Measurements from ENCODE around the gene CDK5R2.

Gene CDK5R2

DNA sequence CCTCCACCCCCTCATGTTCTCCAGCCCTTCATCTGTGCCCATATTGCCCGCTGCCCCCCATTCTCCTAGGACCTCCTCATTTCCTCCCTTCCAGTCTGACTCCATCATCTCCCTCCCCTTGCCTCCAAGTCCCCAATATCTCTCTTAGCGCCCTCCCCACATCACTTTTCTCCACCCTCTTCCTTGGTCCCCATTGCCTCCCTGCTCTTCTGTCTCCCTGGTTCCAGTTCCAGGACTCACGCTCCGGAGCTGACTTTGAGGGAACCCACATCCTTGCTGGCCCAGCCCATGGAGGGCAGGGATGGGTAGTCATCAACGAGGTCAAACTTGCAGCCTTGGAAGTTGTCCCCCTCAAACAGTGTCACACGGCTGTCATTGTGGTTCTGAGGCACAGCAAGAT lies 31.1 kb downstream of the CDK5R2 start:
- no peak for DNase-seq

- no peak for DNase-seq
Measured at GRCh38 chr2:218991674-218992168, 32.3 kb downstream of the CDK5R2 start.

DNA sequence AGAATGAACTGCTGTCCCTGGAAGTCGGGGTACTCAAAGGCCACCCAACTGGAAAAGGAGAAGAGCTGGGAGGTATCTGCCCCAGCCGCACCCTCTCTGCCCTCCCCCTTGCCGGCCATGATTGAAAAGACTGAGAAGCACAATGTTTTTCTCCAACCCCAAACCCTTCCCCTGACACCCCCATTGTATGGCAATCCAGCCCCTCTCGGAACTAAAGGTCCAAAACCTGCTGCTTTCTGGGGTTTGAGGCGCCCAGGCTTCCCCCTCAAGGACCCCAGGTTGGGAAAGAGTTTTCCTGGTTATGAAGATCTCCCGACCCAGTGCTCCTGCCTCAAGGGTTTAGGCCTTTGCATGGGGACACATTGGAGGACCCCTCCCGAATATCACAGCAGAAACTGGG lies 32.7 kb downstream of the CDK5R2 start:
- no peak for DNase-seq

- DNase-seq = no peak
Measured at GRCh38 chr2:218992703-218993344, 33.4 kb downstream of the CDK5R2 start.

DNA sequence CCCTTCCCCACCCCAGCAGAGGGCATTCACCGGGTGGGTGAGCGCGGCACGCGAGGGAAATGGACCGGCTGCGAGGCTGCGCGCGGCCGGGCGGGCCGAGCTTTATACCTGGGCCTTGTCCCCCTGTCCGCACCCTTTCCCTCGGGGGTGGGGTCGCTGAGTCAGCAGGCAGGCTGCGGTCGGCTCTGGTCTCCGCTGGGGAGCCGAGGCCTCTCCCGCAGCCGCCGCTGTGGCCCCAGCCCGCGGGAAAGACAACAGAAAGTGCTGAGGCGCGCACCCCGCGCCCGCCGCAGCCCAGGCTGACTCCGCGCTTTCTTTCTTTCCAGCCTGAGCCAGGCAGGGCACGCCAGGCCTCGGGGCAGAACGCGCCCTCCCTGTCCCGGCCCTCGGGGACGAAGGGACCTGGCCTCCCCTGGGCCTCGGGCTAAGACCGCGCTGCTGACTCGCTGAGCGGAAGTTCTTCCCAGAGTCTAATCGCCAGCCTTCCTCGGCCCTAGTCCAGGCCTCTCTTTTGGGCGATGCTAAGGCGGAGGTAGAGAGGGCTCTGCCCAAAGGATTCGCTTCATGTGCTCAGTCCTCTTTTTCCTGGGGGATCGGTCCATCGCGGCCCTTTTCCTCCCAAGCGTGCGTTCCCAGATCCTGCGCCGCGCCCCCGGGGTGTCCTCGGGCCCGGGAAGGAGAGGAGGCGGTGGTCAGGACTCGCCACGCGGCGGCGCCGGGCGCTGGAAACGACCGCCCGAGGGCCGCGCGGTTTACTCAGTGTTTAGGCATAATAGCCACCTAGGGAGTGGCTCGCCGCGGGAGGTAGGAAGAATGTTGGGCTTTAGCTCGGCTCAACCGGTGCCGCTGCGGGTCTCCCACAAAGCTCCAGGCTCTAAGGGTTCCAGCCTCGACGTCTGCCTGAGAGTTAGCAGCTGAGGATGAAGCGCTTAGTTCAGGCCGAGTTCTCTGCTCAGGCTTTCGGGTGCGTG lies 34.2 kb downstream of the CDK5R2 start, which contains the start of gene CRYBA2:
Gene CRYBA2 (minus strand): TSS at position 78 of the 971 bp plus-strand sequence. CDS start 246 bp downstream, outside the sequence.
- DNase-seq = no peak

DNA sequence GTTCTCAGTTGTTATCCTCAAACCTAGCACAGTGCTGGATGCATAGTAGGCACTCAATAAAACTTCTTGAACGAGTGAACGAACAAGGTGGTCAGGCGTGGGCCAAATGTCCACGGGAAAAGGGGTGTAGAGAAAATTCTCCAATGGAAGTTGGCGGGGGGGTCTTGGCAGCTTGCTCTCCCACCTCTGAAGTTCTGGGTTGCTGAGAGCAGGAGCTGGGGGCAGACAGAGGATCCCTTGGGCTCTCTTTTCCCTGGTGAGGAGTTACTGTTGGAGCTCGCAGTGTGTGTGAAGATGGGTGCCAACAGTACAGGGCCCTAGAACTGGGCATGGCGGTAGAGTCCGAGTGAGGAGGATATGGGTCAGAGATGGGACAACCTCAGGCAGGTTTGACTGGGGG lies 36.1 kb downstream of the CDK5R2 start:
- no peak for DNase-seq

- peak; percentile 79 for DNase-seq
Measured at GRCh38 chr2:218995972-218996711, 36.7 kb downstream of the CDK5R2 start.

GRCh38 chr2:218996937-218997336 lies 37.5 kb downstream of the CDK5R2 start:
- no peak for DNase-seq

- DNase-seq = no peak
Measured at GRCh38 chr2:218997731-218998130, 38.3 kb downstream of the CDK5R2 start.

DNA sequence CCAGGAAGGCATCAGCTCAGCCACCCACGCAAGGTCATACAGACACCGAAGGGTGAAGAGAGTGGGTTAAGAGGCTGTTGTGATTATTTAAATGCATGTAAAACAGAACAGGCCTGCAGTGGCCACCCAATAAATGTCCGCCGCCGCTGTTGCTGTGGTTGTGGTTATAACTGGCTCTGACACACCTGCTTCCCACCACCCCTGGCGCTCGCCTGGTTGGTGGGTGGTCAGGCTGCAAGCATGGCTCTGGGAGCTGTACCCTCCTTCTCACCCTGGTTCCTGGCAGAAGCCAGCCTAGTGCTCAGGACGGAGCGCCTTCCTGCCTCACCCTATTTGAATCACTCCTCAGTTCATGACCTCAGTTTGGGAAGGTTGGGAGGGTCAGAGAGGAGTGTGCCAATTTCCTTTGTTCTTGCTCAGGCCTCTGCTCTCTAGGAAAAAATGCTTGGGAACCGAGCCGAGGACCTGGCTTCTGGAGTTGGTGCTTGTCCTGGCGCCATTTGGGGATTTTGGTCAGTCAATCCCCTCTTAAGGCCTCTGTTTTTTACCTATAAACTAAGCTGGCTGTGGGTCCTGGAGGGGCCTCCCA lies 39.0 kb downstream of the CDK5R2 start:
- no peak for DNase-seq

- no peak for DNase-seq
Measured at GRCh38 chr2:218999021-218999880, 39.8 kb downstream of the CDK5R2 start.

DNA sequence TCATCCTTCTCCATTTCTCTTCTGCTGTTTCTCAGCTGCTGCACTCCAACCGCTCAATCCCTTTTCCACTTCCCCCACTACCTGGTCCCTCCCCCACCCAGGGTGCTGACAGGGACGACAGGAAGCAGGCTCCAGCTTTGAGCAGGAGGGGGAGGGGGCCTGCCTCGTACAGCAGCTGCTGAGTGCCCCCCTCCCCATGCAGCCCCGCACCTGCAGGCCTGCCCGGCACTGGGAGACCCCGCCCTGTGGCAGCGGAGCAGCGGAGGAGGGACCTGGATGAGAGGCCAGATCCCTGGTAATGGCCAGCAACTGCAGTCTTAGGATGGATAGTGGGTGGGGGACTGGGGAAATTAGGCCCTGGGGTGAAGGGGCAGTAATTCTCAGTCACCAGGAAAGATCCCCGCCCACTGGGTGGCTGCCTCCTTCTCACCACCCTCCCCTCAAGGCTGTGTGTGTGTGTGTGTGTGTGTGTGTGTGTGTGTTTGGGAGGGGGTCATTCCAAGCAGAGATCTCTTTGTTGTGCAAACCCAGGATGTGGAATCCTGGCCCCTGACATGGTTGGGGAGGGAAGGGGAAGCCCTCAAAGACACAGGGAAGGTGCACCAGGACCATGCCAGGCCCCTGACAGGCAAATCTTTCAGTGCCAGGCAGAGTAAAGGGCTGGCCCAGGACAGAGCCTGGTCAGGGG lies 40.6 kb downstream of the CDK5R2 start:
- DNase-seq = no peak

DNA sequence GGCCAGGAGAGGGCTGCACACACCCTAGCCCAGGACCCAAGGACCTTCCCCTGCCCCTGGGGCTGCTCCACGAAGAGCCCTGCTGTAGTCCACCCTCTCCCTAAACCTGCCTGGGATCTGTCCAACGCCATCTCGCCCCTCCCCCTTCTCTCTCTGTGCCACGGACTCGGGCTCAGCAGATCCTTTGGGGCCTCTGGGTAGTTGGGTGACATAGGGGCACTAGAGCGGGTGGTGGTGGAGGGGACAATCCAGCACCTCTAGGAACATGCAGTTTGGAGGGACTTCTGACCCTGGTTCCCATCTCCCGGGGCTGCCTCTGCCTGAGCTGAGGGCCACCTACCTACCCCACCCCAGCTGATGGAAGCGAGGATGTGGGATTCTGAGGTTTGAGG lies 41.1 kb downstream of the CDK5R2 start:
- no peak for DNase-seq

DNA sequence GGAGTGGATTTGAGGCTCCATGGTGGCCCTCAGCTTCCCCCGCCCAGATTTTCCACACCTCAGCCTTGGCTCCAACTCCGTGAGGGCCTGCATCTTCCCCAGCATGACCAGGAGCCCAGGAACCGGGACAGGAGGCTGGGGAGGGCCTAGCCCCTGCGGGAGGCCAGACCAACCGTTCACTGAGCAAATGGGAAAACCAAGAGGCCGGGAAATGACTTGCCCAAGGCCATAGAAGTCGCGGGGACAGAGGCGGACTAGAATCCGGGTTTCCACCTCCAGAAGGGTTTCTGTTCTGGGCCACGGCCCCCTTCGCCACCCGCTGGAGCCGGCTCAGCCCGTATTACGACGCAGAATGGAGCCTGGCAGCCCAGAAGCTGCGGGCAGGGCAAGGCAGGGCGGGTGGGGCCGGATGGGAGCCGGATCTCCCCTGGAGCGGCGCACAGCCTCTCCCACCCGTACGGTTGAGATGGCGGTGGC lies 41.7 kb downstream of the CDK5R2 start:
- DNase-seq = no peak

- DNase-seq = peak; percentile 34
Measured at GRCh38 chr2:219001577-219002394, 42.3 kb downstream of the CDK5R2 start.

- DNase-seq = peak; percentile 49
Measured at GRCh38 chr2:219002395-219003266, 43.2 kb downstream of the CDK5R2 start.

- no peak for DNase-seq
Measured at GRCh38 chr2:219003267-219003634, 43.8 kb downstream of the CDK5R2 start.

GRCh38 chr2:219003979-219004378 lies 44.5 kb downstream of the CDK5R2 start:
- no peak for DNase-seq

GRCh38 chr2:219009294-219009693 lies 49.8 kb downstream of the CDK5R2 start:
- no peak for DNase-seq

All from activated CD4-positive, alpha-beta T cell treated with anti-CD3 and anti-CD28 coated beads, Interleukin-2, amount 50 U/mL, for 1 hour (primary cell).